Activated naive CD8-positive, alpha-beta T cell treated with anti-CD3 and anti-CD28 coated beads, Interleukin-2, amount 50 U/mL, for 24 hours (primary cell): ENCODE measurements around the gene ZNF627.
"Not testable (repeated sequence)": the region's sequence is repeated elsewhere in the genome, so short reads cannot be mapped to it uniquely, and the experiment has no call there.

Source experiments
- ATAC-seq: fragments of 150-1000 bp; cut with Tn5 transposase; one replicate; pipeline ENCODE4 v1.10.0; 2021
- DNase-seq: peaks from one replicate; pipeline ENCODE4 v3.0.0; 2021
- H3K27ac Mint-ChIP-seq: one replicate; pipeline ENCODE4 v1.8.0; 2021; ENCODE audit warnings: mild to moderate bottlenecking, mixed read lengths
- H3K27me3 Mint-ChIP-seq: one replicate; pipeline ENCODE4 v1.8.0; 2021; ENCODE audit warnings: mixed read lengths
- H3K36me3 Mint-ChIP-seq: one replicate; pipeline ENCODE4 v1.8.0; 2021; ENCODE audit warnings: low read depth, mixed read lengths
- H3K4me1 Mint-ChIP-seq: one replicate; pipeline ENCODE4 v1.8.0; 2021; ENCODE audit warnings: mixed read lengths
- H3K4me3 Mint-ChIP-seq: one replicate; pipeline ENCODE4 v1.8.0; 2021; ENCODE audit warnings: mild to moderate bottlenecking, moderate library complexity, mixed read lengths
- H3K9me3 Mint-ChIP-seq: one replicate; pipeline ENCODE4 v1.8.0; 2021; ENCODE audit warnings: mixed read lengths

The ZNF627 gene

DNA sequence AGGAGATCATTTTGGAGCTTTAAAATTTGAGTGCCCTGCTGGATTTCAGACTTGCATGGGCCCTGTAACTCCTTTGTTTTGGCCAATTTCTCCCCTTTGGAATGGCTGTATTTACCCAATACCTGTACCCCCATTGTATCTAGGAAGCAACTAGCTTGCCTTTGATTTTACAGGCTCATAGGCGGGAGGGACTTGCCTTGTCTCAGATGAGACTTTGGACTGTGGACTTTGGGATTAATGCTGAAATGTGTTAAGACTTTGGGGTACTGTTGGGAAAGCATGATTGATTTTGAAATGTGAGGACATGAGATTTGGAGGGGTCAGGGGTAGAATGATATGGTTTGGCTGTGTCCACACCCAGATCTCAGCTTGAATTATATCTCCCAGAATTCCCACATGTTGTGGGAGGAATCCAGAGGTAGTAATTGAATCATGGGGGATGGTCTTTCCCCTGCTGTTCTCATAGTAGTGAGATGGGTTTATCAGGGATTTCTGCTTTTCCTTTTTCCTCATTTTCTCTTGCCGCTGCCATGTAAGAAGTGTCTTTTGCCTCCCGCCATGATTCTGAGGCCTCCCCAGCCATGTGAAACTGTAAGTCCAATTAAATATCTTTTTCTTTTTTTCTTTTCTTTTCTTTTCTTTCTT is 36.9 kb downstream of the ZNF627 start:
- not testable (repeated sequence) for H3K36me3 Mint-ChIP-seq, H3K4me3 Mint-ChIP-seq, H3K27me3 Mint-ChIP-seq, H3K4me1 Mint-ChIP-seq, H3K9me3 Mint-ChIP-seq, ATAC-seq, DNase-seq, H3K27ac Mint-ChIP-seq

DNA sequence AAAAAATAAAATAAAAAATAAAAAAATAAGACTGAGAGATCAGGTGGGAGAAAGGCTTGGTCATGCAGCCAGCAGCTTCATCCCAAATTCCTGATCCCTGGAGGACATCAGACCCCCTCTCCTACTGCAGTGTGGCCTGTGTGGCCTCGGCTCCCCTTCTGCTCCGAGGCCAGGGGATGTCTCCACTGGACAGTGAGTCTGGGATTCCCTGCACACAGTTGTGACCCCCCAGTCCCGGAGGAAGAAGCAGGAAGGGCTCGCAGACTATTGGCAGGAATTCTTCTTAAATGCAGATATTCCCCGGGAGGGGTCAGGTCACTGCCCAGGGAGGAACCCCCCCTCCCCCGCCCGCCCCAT is 41.9 kb downstream of the ZNF627 start:
- no peak for DNase-seq
- peaks cover 17% of the 10 kb centered on the region for H3K27me3 Mint-ChIP-seq
- ATAC-seq = peak; percentile 7
- H3K27ac Mint-ChIP-seq = no peak overlapping the region
- peak overlapping the region; percentile 75 for H3K4me3 Mint-ChIP-seq
- H3K9me3 Mint-ChIP-seq = no peaks in the 10 kb centered on the region
- H3K36me3 Mint-ChIP-seq = no peaks in the 10 kb centered on the region
- H3K4me1 Mint-ChIP-seq = peaks cover 3% of the 10 kb centered on the region

GRCh38 chr19:11639602-11640471 is 42.6 kb downstream of the ZNF627 start:
- peaks cover 17% of the 10 kb centered on the region for H3K27me3 Mint-ChIP-seq
- no peaks in the 10 kb centered on the region for H3K9me3 Mint-ChIP-seq
- H3K27ac Mint-ChIP-seq = no peak overlapping the region
- no peaks in the 10 kb centered on the region for H3K36me3 Mint-ChIP-seq
- peaks cover 3% of the 10 kb centered on the region for H3K4me1 Mint-ChIP-seq
- H3K4me3 Mint-ChIP-seq = peak overlapping the region; percentile 75
- ATAC-seq (peak; percentile 100), DNase-seq (peak; percentile 96)

DNA sequence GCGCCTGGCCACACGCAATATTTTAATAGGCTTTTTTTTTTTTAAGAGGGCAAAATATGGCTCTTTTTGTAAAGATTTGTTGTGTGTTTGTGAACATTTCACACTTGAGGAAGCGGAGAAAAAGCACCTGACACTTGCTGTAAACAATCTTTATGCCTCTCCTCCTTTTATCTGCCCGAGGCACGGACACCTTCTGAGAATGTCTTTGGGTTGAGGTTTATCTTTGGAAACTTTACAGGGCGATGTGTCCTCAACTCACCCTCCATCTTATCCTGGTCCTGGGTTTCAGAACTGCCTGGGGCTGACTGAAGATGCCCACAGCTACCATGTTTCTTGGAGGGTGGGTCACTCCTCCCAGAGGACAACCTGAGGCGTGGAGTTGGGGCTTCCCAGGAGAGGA is 44.0 kb downstream of the ZNF627 start:
- ATAC-seq (no peak), DNase-seq (no peak)
- no peaks in the 10 kb centered on the region for H3K36me3 Mint-ChIP-seq
- peaks cover 3% of the 10 kb centered on the region for H3K4me1 Mint-ChIP-seq
- no peak overlapping the region for H3K27ac Mint-ChIP-seq
- no peaks in the 10 kb centered on the region for H3K9me3 Mint-ChIP-seq
- H3K27me3 Mint-ChIP-seq = peaks cover 17% of the 10 kb centered on the region
- H3K4me3 Mint-ChIP-seq = no peak overlapping the region

- Mint-ChIP-seq H3K36me3 (no peaks in the 10 kb centered on the region), H3K4me1 (peaks cover 3% of the 10 kb centered on the region), H3K27ac (no peak overlapping the region), H3K9me3 (no peaks in the 10 kb centered on the region), H3K4me3 (no peak overlapping the region), H3K27me3 (peaks cover 17% of the 10 kb centered on the region)
- ATAC-seq (no peak), DNase-seq (no peak)
Measured at GRCh38 chr19:11642902-11643301, 45.6 kb downstream of the ZNF627 start.

GRCh38 chr19:11649941-11650340 is 52.7 kb downstream of the ZNF627 start:
- no peak for ATAC-seq
- no peak overlapping the region for H3K4me3 Mint-ChIP-seq
- no peak for DNase-seq
- no peaks in the 10 kb centered on the region for H3K27me3 Mint-ChIP-seq
- H3K9me3 Mint-ChIP-seq = peaks cover 27% of the 10 kb centered on the region
- H3K27ac Mint-ChIP-seq = no peak overlapping the region
- peaks cover 22% of the 10 kb centered on the region for H3K36me3 Mint-ChIP-seq
- H3K4me1 Mint-ChIP-seq = no peaks in the 10 kb centered on the region

DNA sequence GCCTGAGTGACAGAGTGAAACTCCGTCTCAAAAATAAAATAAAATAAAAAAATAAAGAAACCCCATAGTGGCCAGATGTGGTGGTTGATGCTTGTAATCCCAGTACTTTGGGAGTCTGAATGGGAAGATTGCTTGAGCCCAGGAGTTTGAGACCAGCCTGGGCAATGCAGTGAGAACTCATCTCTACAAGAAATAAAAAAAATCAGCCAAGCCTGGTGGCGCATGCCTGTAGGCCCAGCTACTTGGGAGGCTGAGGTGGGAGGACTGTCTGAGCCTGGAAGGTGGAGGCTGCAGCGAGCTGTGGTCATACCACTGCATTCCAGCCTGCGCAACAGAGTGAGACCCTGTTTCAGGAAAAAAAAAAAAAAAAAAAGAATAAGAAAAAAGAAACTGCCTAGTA is 53.8 kb downstream of the ZNF627 start:
- Mint-ChIP-seq H3K27me3 (no peaks in the 10 kb centered on the region), H3K27ac (no peak overlapping the region), H3K36me3 (peaks cover 22% of the 10 kb centered on the region), H3K4me1 (no peaks in the 10 kb centered on the region), H3K9me3 (peaks cover 27% of the 10 kb centered on the region), H3K4me3 (no peak overlapping the region)
- ATAC-seq = no peak
- no peak for DNase-seq

DNA sequence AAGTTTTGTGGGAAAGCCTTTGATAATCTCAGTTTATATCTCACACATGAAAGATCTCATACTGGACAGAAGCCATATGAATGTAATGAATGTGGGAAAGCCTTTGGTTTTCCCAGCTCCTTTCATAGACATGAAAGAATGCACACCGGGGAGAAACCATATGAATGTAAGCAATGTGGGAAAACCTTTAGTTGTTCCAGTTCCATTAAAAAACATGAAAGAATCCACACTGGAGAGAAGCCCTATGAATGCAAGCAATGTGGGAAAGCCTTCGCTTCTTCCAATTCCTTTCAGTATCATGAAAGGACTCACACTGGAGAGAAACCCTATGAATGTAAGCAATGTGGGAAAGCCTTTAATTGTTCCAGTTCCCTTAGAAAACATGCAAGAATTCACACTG is 54.8 kb downstream of the ZNF627 start:
- H3K27me3 Mint-ChIP-seq = no peaks in the 10 kb centered on the region
- no peak overlapping the region for H3K27ac Mint-ChIP-seq
- DNase-seq (no peak), ATAC-seq (no peak)
- no peaks in the 10 kb centered on the region for H3K4me1 Mint-ChIP-seq
- peaks cover 27% of the 10 kb centered on the region for H3K9me3 Mint-ChIP-seq
- H3K36me3 Mint-ChIP-seq = peaks cover 22% of the 10 kb centered on the region
- H3K4me3 Mint-ChIP-seq = no peak overlapping the region

DNA sequence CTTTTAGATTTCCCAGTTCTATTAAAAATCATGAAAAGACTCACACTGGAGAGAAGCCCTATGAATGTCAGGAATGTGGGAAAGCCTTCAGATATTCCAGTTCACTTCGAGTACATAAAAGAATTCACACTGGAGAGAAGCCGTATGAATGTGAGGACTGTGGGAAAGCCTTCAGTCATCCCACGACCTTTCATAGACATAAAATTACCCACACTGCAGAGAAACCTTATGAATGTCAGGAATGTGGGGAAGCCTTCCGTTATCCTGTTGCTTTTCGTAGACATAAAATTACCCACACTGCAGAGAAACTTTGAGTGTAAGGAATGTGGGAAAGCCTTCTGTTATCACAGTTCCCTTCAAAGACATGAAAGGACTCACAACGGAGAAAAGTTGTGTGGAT is 55.2 kb downstream of the ZNF627 start:
- peaks cover 27% of the 10 kb centered on the region for H3K9me3 Mint-ChIP-seq
- DNase-seq (no peak), ATAC-seq (no peak)
- no peak overlapping the region for H3K4me3 Mint-ChIP-seq
- H3K4me1 Mint-ChIP-seq = no peaks in the 10 kb centered on the region
- peaks cover 22% of the 10 kb centered on the region for H3K36me3 Mint-ChIP-seq
- H3K27me3 Mint-ChIP-seq = no peaks in the 10 kb centered on the region
- H3K27ac Mint-ChIP-seq = no peak overlapping the region

DNA sequence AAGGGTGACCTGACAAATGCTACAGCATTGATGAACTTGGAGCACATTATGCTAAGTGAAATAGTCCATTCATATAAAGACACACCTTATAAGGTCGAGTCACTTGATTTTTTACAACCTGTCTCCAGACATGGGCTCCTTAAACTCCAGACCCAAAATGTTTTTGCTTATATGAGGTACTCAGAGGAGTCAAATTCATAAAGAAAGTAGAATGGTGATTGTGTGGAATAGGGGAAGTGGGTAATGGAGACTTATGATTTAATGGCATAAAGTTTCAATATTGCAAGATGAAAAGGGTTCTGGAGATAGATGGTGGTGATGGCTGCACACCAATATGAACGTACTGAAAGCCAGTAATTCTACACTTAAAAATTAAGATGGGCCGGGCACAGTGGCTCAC is 59.3 kb downstream of the ZNF627 start:
- DNase-seq (no peak), ATAC-seq (no peak)
- Mint-ChIP-seq H3K27me3 (no peaks in the 10 kb centered on the region), H3K36me3 (peaks cover 19% of the 10 kb centered on the region), H3K9me3 (peaks cover 25% of the 10 kb centered on the region), H3K27ac (no peak overlapping the region), H3K4me1 (no peaks in the 10 kb centered on the region), H3K4me3 (no peak overlapping the region)

DNA sequence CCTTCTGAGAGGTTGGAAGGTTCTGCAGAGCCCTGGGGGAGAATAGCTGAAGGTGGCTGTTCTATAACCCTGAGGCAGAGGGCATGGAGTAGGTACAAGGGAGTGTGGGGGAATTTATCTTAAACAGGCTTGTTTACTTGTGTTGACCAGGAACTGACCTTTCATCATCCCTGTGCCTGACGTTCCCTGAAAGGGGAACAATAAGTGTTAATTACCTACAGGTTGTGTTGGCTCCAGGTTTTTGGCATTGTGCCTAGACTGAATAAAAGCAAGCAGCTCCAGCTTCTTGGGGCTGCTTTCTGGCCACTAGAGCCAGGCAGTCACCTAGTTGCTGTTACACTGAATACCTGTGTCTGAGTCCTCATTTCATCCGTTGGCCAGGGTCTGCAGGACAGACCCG is 60.0 kb downstream of the ZNF627 start:
- no peaks in the 10 kb centered on the region for H3K27me3 Mint-ChIP-seq
- DNase-seq (no peak), ATAC-seq (no peak)
- H3K9me3 Mint-ChIP-seq = peaks cover 17% of the 10 kb centered on the region
- H3K36me3 Mint-ChIP-seq = peaks cover 12% of the 10 kb centered on the region
- H3K4me3 Mint-ChIP-seq = no peak overlapping the region
- H3K27ac Mint-ChIP-seq = no peak overlapping the region
- H3K4me1 Mint-ChIP-seq = no peaks in the 10 kb centered on the region

DNA sequence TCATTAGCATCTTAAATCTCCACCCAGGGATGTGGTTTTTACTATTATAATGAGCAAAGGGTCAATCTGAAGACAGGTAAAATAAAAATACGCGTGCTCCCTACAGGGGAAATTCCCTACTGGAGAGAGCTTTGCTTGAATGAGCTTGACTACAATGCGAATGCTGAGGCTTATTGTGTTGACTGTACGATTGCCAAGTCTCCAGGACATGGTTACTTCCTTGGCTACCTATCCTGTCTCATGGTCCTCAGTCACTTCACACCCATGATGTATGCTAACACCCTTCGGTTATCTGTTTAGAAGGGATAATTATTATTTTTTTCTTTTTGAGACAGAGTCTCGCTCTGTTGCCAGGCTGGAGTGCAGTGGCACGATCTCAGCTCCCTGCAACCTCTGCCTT is 61.7 kb downstream of the ZNF627 start:
- no peak overlapping the region for H3K27ac Mint-ChIP-seq

GRCh38 chr19:11659612-11660011 is 62.3 kb downstream of the ZNF627 start:
- Mint-ChIP-seq H3K4me3 (no peak overlapping the region), H3K27me3 (no peaks in the 10 kb centered on the region), H3K27ac (no peak overlapping the region), H3K9me3 (peaks cover 2% of the 10 kb centered on the region), H3K36me3 (no peaks in the 10 kb centered on the region), H3K4me1 (no peaks in the 10 kb centered on the region)
- DNase-seq (no peak), ATAC-seq (no peak)

More for the DNA sequence above, 61.7 kb downstream of the ZNF627 start:
- no peak overlapping the region for H3K4me3 Mint-ChIP-seq
- H3K9me3 Mint-ChIP-seq = peaks cover 2% of the 10 kb centered on the region
- ATAC-seq = no peak
- no peaks in the 10 kb centered on the region for H3K36me3 Mint-ChIP-seq
- H3K27me3 Mint-ChIP-seq = no peaks in the 10 kb centered on the region
- no peak for DNase-seq
- no peaks in the 10 kb centered on the region for H3K4me1 Mint-ChIP-seq

- ATAC-seq (no peak), DNase-seq (no peak)
- Mint-ChIP-seq H3K27me3 (no peaks in the 10 kb centered on the region), H3K4me3 (no peak overlapping the region), H3K36me3 (no peaks in the 10 kb centered on the region), H3K4me1 (no peaks in the 10 kb centered on the region), H3K27ac (no peak overlapping the region), H3K9me3 (no peaks in the 10 kb centered on the region)
Measured at GRCh38 chr19:11662278-11662677, 65.0 kb downstream of the ZNF627 start.

DNA sequence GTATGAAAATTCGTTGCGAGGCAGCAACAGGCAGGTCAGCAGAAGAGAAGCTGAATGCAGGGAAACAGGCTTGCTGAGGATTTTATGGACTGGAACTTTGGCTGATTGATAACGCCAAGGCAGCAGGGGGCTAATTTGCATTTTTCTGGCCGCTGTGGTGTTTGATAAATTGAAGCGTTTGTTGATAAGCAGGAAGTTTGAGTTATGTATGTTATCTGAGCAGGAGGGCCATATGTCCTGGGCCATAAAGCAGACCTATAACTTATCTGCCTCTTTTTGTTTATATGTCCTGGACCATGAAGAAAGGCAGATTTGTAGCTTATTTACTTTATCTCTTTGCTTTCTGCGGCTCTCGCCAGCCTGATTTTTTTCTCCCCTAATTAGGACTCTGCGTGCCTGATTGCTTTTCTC is 65.9 kb downstream of the ZNF627 start:
- Mint-ChIP-seq H3K27me3 (no peaks in the 10 kb centered on the region), H3K36me3 (no peaks in the 10 kb centered on the region), H3K27ac (no peak overlapping the region), H3K4me1 (no peaks in the 10 kb centered on the region), H3K9me3 (no peaks in the 10 kb centered on the region), H3K4me3 (no peak overlapping the region)
- DNase-seq (no peak), ATAC-seq (no peak)
